ENCODE results near the gene SLC25A26. TPM values are rescaled to one million over a fixed set of nuclear protein-coding genes. Genes with fewer than 3 reads are reported as not detected.

SLC25A26 gene
- total and polyA plus RNA-seq, 2 of the 13 experiments (the other 11 are each of a cell fraction or from before 2014, with no cell fraction given), result 23.1 to 32.7 TPM

GRCh38 chr3:66414846-66415245 lies 194.0 kb downstream of the SLC25A26 start:
- no peaks in the 10 kb centered on the region for H4K20me1 ChIP-seq (ENCODE audit: insufficient read depth, low read length)
- CTCF ChIA-PET (ENCODE audit: low intra/inter-chr PET ratio, low total read pairs), result no interaction called here
- H3K9ac ChIP-seq (ENCODE audit: insufficient read depth, low read depth, low read length), result no peak overlapping the region
- H2AFZ ChIP-seq (ENCODE audit: low read length), result no peak overlapping the region
- FAIRE-seq, result no peak
- TF ChIP-seq RBM22 (optimal IDR thresholded peaks at IDR 0.05; ENCODE audit: low read length), result peak; percentile 47
- no peak for TF ChIP-seq SUZ12 (IDR thresholded peaks at IDR 0.05; ENCODE audit: low read depth, low read length)
- peaks cover 4% of the 10 kb centered on the region for H3K79me2 ChIP-seq (ENCODE audit: insufficient read depth, low read length)
- in situ Hi-C loops (cut with HindIII; ENCODE audit: extremely low pct_ligation_motif_present, low pct_unique_long_range_greater_than_20kb), result no loop called here
- DNase-seq (ENCODE audit: low spot score), result no peak
- POLR2A ChIA-PET, result no interaction called here
- H3K4me1 ChIP-seq (ENCODE audit: insufficient read depth, low read length), result no peaks in the 10 kb centered on the region
- 100% methylated on average over 2 of the region's 5 CpGs for WGBS (ENCODE audit: low lambda C conversion rate)
- no peak overlapping the region for H3K4me3 ChIP-seq (replicated peaks in 1 of 3; ENCODE audit: insufficient read depth in 1 of 3, low read depth in 2 of 3, low read length in 3 of 3)
- no peaks in the 10 kb centered on the region for H3K9me3 ChIP-seq (ENCODE audit: low read length)
- BruUV-seq (replicated peaks), result no TSS peak
- intact Hi-C loops (cut with micrococcal nuclease; ENCODE audit: unreplicated experiment), result no loop called here
- H3K27me3 ChIP-seq (ENCODE audit: control insufficient read depth in 1 of 2, insufficient read depth in 2 of 2, low read length in 2 of 2), result no peaks in the 10 kb centered on the region
- no peak overlapping the region for H3K27ac ChIP-seq (ENCODE audit: extremely low read length, insufficient read depth, low read length)
- ATAC-seq, result no peak
- peaks cover 25 to 50% of the 10 kb centered on the region in 2 experiments for H3K36me3 ChIP-seq (replicated peaks in 1 of 2; ENCODE audit: control insufficient read depth in 1 of 2, insufficient read depth in 2 of 2, low read length in 2 of 2)
- no peak overlapping the region for H3K4me2 ChIP-seq (ENCODE audit: low read depth, low read length)

DNA sequence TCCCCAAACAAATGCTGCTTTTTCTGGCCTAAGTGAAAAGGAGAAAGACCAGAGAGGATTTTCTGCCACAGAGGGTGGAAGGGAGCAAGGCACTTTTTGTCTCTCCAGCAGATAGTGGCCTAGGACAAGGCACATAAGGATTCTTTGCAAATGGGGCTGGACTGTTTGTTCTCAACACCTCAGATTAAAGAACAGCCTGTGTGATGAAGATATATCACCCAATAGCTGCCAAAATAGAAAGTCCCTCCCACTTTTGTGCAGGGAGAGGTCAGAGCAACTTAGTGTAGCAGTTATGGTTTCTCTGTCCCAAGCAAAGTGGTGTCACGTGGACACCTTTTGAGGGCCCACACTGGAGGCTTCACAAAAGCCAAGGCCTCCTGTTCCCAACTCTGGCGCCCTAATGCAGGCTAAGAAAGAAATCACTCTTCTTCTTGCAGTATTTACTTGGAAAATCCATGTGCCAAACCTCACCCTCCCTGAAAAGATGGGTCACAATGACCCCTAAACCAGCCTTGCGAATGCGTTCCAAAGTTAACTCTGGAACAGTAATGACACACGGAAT lies 195.1 kb downstream of the SLC25A26 start:
- DNase-seq (ENCODE audit: low spot score) (no peak), ATAC-seq (no peak), FAIRE-seq (no peak)
- Histone ChIP-seq H3K4me2 (ENCODE audit: low read depth, low read length) (no peak overlapping the region), H3K9me3 (ENCODE audit: low read length) (peaks cover 2% of the 10 kb centered on the region; the same call in 1 of the 2 replicates), H2AFZ (ENCODE audit: low read length) (no peak overlapping the region), H3K4me3 (replicated peaks in 1 of 3; ENCODE audit: insufficient read depth in 1 of 3, low read depth in 2 of 3, low read length in 3 of 3) (no peak overlapping the region), H3K9ac (ENCODE audit: insufficient read depth, low read depth, low read length) (no peak overlapping the region), H3K27me3 (ENCODE audit: control insufficient read depth in 1 of 2, insufficient read depth in 2 of 2, low read length in 2 of 2) (no peaks in the 10 kb centered on the region), H4K20me1 (ENCODE audit: insufficient read depth, low read length) (no peaks in the 10 kb centered on the region), H3K36me3 (replicated peaks in 1 of 2; ENCODE audit: control insufficient read depth in 1 of 2, insufficient read depth in 2 of 2, low read length in 2 of 2) (peaks cover 19 to 39% of the 10 kb centered on the region in 2 experiments), H3K79me2 (ENCODE audit: insufficient read depth, low read length) (peaks cover 4% of the 10 kb centered on the region), H3K4me1 (ENCODE audit: insufficient read depth, low read length) (no peaks in the 10 kb centered on the region), H3K27ac (ENCODE audit: extremely low read length, insufficient read depth, low read length) (no peak overlapping the region)
- intact Hi-C loops (cut with micrococcal nuclease; ENCODE audit: unreplicated experiment) (no loop called here), in situ Hi-C loops (cut with HindIII; ENCODE audit: extremely low pct_ligation_motif_present, low pct_unique_long_range_greater_than_20kb) (no loop called here)
- BruUV-seq (replicated peaks), result no TSS peak
- TF ChIP-seq ZMYM4 (CRISPR knock-in tag; IDR thresholded peaks at IDR 0.05), result no peak
- no peak for TF ChIP-seq GZF1 (CRISPR knock-in tag; IDR thresholded peaks at IDR 0.05)
- TF ChIP-seq ZNF709 (CRISPR knock-in tag; IDR thresholded peaks at IDR 0.05), result no peak
- TF ChIP-seq HNRNPH1 (optimal IDR thresholded peaks at IDR 0.05; ENCODE audit: low read depth, low read length), result no peak
- TF ChIP-seq ZNF362 (CRISPR knock-in tag; IDR thresholded peaks at IDR 0.05; ENCODE audit: borderline replicate concordance), result no peak
- CTCF ChIA-PET (ENCODE audit: low intra/inter-chr PET ratio, low total read pairs), result no interaction called here
- 73% methylated on average over 5 of the region's 5 CpGs for WGBS (ENCODE audit: low lambda C conversion rate)
- POLR2A ChIA-PET, result no interaction called here
